ENCODE data around the gene NAGS.

GRCh38 chr17:43961954-43962353 is 42.5 kb upstream of the NAGS start:
- TF ChIP-seq CTCF (IDR thresholded peaks at IDR 0.05) (no peak), POLR2A (IDR thresholded peaks at IDR 0.05) (no peak)
